RPMI7951 (cell line): ENCODE results near the gene DENND4C. TPM values are rescaled to one million over a fixed set of nuclear protein-coding genes. Genes with fewer than 3 reads are reported as not detected.
"Not testable (repeated sequence)": the region's sequence is repeated elsewhere in the genome, so short reads cannot be mapped to it uniquely, and the experiment has no call there.

Source experiments
- DNase-seq: peaks from one replicate; pipeline ENCODE4 v3.0.0-alpha.2; 2012; ENCODE audit warnings: low read depth
- total RNA-seq: library from RNA; depleted of rRNA; stranded (reverse); fragments of >200 nt; shearing (Covaris generic); gene quantifications from 2 replicates; pipeline ENCODE4 v1.2.3, GENCODE V29; 2014

DENND4C gene
- total RNA-seq, 1 experiment from 2014 or later = 65.4 TPM

DNA sequence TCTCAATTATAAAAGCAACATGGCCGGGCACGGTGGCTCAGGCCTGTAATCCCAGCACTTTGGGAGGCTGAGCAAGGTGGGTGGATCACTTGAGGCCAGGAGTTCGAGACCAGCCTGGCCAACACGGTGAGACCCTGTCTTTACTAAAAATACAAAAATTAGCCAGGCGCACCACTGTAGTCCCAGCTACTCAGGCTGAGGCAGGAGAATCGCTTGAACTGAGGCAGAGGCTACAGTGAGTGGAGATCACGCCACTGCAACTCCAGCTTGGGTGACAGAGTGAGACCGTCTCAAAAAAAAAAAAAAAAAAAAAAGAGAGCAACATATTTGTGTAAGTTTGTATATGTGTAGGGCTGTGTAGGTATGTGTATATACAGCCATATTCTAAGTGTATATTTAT lies 142.1 kb downstream of the DENND4C start:
- DNase-seq = no peak

GRCh38 chr9:19373527-19373926 lies 143.0 kb downstream of the DENND4C start:
- DNase-seq = no peak

DNA sequence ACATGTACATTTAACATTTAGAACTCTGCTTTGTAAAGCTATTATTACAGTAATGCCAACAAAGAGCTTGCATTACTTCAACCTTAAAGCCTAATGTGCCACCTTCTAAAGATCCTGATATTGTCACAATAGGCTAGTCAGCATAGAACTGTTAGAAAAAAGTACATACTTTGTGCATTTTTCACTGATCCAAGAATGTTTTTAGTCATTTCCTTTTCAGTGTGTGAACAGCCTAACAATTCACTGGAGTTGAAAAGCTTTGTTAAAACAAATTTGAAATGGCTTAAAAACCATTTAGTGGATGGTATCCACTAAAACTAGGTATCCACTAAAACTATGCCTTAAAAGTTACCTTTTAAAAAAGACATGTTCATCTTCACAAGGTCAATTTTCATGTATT lies 145.0 kb downstream of the DENND4C start:
- no peak for DNase-seq

DNA sequence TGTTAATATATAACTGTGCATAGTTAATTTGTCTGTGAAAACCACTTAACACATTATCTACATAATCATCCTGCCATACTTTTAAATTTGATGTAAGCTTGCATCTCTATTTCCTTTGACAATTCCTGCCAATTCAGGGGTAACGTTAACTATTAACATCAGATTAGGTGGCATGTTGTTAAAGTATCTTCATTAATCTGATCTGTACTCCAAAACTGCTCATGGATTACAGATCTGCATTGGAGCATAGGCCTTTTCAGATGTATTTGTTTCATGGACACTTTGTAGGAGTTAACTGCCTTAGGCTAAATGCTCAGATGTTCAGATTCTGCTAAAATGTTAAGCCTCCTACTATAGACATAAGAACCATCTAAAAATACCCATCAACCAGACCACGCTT lies 146.4 kb downstream of the DENND4C start:
- DNase-seq = no peak

DNA sequence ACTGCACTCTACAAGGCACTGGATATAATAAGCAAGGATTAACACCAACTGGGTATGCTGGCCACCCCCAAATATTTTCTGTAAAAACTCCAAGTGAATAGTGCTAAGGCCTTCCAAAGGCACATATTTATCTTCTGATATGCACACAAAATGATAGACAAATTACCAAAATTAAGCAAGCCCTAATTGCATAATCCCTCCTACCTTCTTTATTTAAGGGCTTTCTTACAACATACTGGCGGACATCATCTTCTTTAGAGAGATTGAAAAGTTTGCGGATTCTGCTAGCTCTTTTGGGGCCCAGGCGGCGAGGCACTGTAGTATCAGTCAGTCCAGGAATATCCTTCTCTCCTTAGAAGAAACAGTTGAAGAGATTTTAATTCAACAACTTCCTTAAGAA lies 147.7 kb downstream of the DENND4C start:
- no peak for DNase-seq

DNA sequence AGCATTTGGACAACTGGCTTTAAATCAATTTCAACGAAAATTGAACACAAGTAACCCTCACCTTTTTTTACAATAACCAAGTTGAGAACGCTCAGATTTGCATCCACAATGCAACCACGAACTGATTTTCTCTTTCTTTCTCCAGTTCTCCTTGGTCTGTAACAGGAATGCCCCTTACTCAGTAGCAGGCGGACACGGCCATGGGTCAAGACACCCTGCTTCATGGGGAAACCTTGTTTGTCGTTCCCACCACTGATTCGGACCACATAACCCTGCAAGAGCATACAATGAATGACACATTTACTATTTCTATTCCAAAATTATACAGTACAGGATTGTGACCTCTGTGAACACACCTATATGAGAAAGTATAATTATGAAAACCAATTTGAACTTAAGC lies 148.2 kb downstream of the DENND4C start:
- DNase-seq = no peak

DNA sequence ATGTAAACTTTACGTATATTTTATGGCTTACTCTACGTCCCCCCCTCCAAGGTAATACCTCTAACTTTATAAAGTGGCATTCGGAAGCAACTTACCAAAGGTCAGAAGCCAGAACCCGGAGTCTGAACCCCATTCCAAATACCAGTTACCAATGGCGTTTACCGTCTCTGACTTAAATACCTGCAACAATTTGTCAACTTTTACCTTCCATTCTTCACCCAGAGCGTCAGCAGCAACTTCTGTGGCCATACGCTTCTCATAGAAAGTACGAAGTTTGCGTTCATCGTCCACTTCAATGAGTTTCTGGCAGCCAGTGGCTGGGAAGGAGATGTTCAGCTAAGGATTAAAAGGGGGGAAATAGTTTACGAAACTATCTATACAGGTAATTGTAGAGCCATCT lies 148.8 kb downstream of the DENND4C start:
- DNase-seq = no peak

- DNase-seq = no peak
Measured at GRCh38 chr9:19379697-19380046, 149.2 kb downstream of the DENND4C start.

GRCh38 chr9:19380826-19381075 lies 150.3 kb downstream of the DENND4C start:
- DNase-seq = no peak

- DNase-seq = peak; percentile 8
Measured at GRCh38 chr9:19381656-19382055, 151.2 kb downstream of the DENND4C start.

- not testable (repeated sequence) for DNase-seq
Measured at GRCh38 chr9:19385212-19385611, 154.7 kb downstream of the DENND4C start.

GRCh38 chr9:19385786-19386501 lies 155.5 kb downstream of the DENND4C start:
- no peak for DNase-seq

- no peak for DNase-seq
Measured at GRCh38 chr9:19386502-19387044, 156.1 kb downstream of the DENND4C start.

DNA sequence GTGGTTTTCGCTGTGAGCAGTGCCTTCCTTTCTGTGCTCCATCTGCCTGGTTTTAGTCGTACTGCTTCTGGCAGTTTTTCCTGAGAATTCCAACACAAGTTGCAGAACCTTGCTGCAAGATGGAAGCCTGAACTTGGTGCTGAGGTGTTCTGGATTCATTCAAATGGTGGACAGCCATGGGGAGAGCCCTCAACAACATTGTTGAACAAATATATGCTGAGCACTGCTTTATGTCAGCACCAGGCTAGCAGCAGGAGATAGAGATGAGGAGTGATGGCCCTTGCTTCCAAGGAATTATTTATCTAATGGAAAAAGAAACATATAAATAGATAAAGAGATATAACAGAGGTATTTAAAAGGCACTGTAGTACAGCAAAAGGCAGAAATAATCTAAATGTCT lies 156.8 kb downstream of the DENND4C start:
- no peak for DNase-seq

DNA sequence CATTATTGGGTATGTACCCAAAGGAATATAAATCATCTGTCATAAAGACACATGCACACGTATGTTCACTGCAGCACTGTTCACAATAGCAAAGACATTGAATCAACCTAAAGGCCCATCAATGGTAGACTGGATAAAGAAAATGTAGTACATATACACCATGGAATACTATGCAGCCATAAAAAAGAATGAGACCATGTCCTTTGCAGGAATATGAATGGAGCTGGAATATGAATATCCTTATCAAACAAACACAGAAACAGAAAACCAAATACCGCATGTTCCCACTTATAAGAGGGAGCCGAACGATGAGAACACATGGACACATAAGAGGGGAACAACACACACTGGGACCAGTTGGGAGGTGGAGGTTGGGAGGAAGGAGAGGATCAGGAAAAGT lies 159.0 kb downstream of the DENND4C start:
- not testable (repeated sequence) for DNase-seq

DNA sequence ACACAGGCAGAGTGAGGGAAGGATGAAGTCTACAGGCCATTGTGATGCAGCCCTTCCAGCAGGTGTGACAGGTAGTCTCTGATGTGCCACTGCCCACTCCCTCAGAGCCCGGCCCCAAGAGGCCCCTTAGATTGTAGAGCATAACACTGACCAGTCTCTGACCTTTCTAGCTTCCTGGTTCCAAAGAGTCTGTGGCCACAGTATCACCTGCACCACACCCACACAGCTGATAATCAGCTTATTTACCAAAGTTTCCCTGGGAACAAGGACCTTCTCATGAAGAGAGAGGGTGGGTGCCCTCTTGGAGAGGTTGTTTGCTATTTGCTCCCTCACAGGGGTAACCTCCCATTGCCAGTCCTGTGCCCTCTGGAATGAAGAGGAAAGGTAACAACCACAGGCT lies 167.4 kb downstream of the DENND4C start:
- DNase-seq = no peak

DNA sequence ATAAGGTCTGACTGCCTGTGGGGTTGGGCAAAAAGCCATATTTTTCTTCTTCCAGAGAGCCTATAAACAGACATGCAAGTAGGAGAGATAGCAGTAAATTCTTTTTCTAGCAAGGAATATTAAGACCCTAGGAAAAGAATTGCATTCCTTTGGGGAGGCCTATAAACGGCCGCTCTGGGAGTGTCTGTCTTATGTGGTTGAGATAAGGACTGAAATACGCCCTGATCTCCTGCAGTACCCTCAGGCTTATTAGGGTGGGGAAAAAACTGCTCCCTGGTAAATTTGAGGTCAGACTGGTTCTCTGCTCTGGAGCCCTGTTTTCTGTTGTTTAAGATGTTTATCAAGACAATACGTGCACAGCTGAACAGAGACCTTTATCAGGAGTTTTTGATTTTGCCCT lies 172.7 kb downstream of the DENND4C start:
- not testable (repeated sequence) for DNase-seq

DNA sequence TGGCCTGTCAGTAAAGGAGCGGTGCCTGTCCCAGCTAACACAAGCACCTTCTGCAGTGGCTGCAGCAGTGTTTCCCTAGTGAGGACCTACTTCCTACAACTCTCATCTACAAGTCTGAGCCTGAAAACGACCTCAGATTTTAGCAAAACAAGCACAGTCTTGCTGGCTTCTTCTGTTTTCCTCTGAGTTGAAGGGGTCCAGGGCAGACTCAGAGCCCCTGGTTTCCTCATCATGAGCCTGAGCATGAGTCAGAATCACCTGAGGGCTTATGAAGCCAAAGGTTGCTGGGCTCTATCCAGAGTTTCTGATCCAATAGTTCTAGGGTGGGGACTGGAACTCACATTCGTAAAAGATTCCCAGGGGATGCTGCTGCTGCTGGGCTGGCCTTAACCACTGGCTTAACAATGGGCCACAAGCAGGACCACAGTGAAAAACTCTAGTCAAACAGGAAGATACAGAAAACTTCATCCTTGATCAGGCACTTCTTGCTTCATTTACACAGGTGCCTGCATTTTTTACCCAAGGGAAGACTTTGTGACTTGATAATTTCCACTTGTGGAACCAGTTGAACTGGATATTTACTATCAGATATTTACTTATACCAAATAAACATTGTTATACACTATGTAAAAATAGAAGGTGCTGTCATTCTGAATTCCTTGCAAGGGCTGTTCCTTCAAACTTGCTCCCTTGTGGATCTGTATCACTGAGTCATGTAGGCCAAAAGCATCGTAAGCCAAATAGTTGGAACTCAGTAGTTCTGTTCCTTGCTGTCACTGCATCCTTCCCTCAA lies 174.0 kb downstream of the DENND4C start:
- no peak for DNase-seq

GRCh38 chr9:19405771-19406170 lies 175.3 kb downstream of the DENND4C start:
- DNase-seq = no peak

DNA sequence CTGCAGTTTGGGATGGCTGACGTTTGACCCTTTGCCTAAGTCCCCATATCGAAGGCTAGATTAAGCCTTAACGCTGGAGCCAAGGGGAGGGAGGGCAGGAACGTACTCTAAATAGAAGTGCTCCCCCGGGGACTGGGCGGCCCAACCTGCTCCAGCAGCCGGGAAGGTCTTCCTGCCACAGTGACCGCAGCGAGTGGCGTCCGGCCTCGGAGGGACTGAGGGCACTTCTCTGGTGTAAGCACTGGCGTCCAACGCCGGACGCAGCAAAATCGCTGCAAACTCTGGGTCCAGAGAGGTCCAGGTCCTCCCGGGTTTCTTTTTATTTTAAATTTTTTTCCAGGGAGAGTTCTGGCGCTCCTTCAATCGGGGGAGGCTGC lies 177.8 kb downstream of the DENND4C start:
- DNase-seq = peak; percentile 58

- peak; percentile 90 for DNase-seq
Measured at GRCh38 chr9:19408693-19409400, 178.4 kb downstream of the DENND4C start, which contains the start of gene ACER2. TSS of gene ACER2 (plus strand) at chr9:19409009. CDS start at chr9:19409085, 76 bp downstream.

DNA sequence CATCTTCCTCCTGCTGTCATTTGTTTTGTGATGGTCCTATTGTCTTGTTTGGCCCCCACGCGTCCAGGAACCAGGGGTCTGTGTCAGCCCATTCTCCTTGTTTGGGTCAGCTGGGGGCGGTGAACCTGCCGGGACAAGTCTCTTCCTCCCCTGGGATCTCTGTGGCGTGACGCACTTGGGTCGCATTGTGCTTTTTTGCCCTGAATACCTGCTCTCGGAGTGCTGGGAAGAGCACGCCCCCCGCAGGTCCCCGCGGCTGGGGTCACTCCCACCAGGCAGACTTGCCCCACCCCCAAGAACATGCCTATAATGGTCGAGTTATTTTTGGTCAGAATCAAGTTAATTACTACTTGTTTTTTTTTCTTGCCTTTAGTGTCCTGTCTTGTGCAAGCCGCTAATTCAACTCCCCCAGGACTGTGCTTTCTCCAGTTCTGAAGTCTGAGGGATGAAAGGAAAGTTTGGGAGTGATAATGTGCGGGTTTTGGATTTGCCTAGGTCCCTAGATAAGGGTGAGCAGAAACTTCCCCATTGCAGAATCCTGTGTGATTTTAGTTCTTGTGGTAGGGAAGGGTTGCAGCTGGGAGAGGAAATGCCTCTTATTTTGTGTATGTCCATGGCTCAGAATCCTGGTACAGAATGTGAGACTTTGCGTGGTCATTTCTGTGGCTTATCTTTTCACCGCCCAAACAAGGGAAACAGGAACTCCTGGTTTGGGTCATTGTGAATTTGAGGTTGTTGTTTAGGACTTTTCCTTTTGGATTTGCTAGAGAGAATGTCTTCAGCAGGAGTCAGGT lies 179.1 kb downstream of the DENND4C start:
- DNase-seq = peak; percentile 8
